ENCODE results near the gene SLC9A1.

SLC9A1 gene

DNA sequence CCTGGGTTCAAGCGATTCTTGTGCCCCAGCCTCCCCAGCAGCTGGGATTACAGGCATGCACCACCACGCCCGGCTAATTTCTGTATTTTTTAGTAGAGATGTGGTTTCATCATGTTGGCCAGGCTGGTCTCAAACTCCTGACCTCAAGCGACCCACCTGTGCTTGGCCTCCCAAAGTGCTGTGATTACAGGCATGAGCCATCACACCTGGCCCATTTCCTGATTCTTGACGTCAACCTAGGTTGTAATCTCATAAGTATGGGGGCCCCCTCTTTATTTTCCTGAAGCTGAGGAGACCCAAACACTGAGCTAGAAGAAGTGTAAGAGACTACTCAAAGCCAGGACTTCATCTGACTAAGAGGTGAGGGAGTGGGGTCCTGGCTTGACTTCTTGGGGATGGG lies 21.8 kb downstream of the SLC9A1 start:
- ChIA-PET CTCF (interaction anchor here (1.0 to 9.6 kb wide), 6 partner anchors 15 to 151 kb away, joined by 3 to 88 read pairs (median 6); partner anchors contain the start of gene SLC9A1), POLR2A (interaction anchor here (2.0 kb wide), 1 partner anchor 21 kb away, joined by 14 read pairs; the partner anchor contains the start of gene SLC9A1)
- no peak for TF ChIP-seq CTCF (IDR thresholded peaks at IDR 0.05; ENCODE audit: control extremely low read depth, extremely low read depth, low read depth, missing control alignments)
- DNase-seq (ENCODE audit: extremely low spot score): no peak

GRCh38 chr1:27132624-27133023 lies 22.3 kb downstream of the SLC9A1 start:
- POLR2A ChIA-PET: interaction anchor here (2.0 kb wide), 1 partner anchor 22 kb away, joined by 14 read pairs; the partner anchor contains the start of gene SLC9A1
- DNase-seq (ENCODE audit: extremely low spot score): no peak
- CTCF ChIA-PET: interaction anchor here (1.6 to 9.6 kb wide), 3 partner anchors 23 to 33 kb away, joined by 5 to 88 read pairs (median 9); partner anchors contain the start of gene SLC9A1
- TF ChIP-seq CTCF (IDR thresholded peaks at IDR 0.05; ENCODE audit: control extremely low read depth, extremely low read depth, low read depth, missing control alignments): no peak

DNA sequence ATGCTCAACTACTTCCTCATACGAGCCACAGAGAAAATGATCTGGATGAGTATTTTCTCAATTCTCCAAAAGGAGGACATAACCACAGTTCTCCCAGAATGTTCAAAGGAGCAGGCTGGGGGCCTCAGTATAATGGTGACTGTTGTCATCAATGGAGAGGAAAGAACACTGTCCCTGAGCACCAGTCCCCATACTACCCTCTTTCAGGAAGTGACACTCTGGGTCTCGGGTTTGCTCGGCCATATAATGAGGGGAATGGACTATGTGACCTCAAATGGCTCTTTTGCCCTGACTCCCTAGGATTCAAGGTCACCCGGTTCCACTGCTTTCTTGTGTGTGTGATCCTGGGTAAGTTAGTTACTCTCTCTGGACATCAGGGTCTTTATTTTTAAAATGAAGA lies 22.8 kb downstream of the SLC9A1 start:
- CTCF ChIA-PET: interaction anchor here (2.8 kb wide), 1 partner anchor 30 kb away, joined by 9 read pairs; no protein-coding TSS in a partner anchor
- DNase-seq (ENCODE audit: extremely low spot score): no peak
- TF ChIP-seq CTCF (IDR thresholded peaks at IDR 0.05; ENCODE audit: control extremely low read depth, extremely low read depth, low read depth, missing control alignments): no peak
- POLR2A ChIA-PET: no interaction called here

DNA sequence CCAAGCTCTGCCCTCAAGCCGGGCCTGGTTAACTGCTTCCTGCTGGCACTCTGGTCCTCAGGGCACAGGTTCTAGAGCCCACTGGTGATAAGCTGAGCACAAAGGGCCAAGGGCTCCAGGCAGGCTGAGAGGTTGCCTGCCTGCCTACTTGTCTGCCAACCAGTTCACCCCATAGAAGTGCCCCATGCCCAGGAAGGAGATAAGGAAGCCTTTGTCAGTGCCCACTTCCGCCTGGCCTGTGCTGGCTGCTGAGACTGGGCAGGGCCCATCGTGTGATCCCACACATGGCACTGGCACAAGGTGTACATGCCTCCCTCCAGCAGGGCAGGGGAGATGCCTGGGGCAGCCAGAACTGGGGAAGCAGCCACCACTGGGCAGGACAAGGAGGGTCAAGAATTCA lies 24.1 kb downstream of the SLC9A1 start:
- DNase-seq (ENCODE audit: extremely low spot score): no peak
- POLR2A ChIA-PET: no interaction called here
- TF ChIP-seq CTCF (IDR thresholded peaks at IDR 0.05; ENCODE audit: control extremely low read depth, extremely low read depth, low read depth, missing control alignments): no peak
- CTCF ChIA-PET: interaction anchor here (1.1 to 2.5 kb wide), 3 partner anchors 13 to 86 kb away, joined by 3 to 8 read pairs (median 3); no protein-coding TSS in a partner anchor

DNA sequence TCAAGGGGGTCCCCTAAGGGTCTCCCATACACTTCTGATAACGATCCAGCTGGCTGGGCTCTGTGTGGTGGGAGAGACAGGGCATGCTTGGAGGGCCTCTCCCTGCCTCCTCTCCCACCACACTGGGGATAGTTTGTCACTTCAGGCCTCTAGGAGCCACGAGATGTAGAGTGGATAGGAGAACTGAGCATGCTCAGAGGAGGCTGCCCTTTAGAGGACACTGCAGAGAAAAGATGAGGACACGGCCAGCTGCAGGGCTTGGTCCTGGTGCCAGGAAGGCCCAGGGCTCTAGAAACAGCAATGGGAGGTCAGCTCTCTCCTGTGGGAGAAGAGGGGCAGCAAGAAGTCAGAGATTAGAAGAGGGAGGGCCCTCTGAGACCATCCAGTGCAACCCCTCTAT lies 25.7 kb downstream of the SLC9A1 start:
- DNase-seq (ENCODE audit: extremely low spot score): no peak
- TF ChIP-seq CTCF (IDR thresholded peaks at IDR 0.05; ENCODE audit: control extremely low read depth, extremely low read depth, low read depth, missing control alignments): no peak
- ChIA-PET CTCF (interaction anchor here (0.7 to 2.5 kb wide), 6 partner anchors 8 to 83 kb away, joined by 3 to 8 read pairs (median 4); no protein-coding TSS in a partner anchor), POLR2A (interaction anchor here (1.2 kb wide), 1 partner anchor 26 kb away, joined by 3 read pairs; the partner anchor contains the start of gene SLC9A1)

DNA sequence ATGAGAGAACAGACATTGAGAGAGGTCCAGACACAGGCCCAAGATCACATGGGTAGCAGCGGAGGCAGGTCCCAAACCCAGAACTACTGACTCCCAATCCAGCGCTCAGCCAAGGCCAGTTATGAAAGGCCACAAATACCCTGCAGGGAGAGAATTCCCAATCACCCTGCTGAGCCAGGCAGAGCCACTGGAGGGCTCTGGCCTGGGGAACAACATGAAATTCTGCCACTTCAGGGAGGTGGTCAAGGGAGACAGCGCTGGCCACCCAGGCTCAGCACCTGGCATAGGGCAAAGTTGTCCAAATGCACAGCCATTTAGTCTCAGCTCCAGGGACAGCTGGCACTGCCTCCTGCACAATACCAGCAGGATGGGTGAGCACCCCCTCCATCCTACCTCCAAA lies 27.5 kb downstream of the SLC9A1 start:
- no peak for TF ChIP-seq CTCF (IDR thresholded peaks at IDR 0.05; ENCODE audit: control extremely low read depth, extremely low read depth, low read depth, missing control alignments)
- ChIA-PET POLR2A (interaction anchor here (1.2 kb wide), 1 partner anchor 25 kb away, joined by 3 read pairs; no protein-coding TSS in a partner anchor), CTCF (interaction anchor here (0.9 to 2.0 kb wide), 4 partner anchors 18 to 83 kb away, joined by 3 to 4 read pairs (median 3); no protein-coding TSS in a partner anchor)
- DNase-seq (ENCODE audit: extremely low spot score): no peak
